HUES6 (cell line): ENCODE data around the gene DGKD.

Experiments
- H3K27ac ChIP-seq: 2 replicates; pipeline ENCODE4 v1.7.0; 2013; ENCODE audit warnings: low read depth, mild to moderate bottlenecking, low read length, inconsistent platforms
- H3K27me3 ChIP-seq: 2 replicates; pipeline ENCODE4 v1.6.1; 2013; ENCODE audit warnings: low read length; ENCODE audit not compliant: control insufficient read depth, insufficient read depth
- H3K36me3 ChIP-seq: 2 replicates; pipeline ENCODE4 v1.6.1; 2013; ENCODE audit warnings: low read length; ENCODE audit not compliant: control insufficient read depth, insufficient read depth
- H3K4me1 ChIP-seq: 2 replicates; pipeline ENCODE4 v1.6.1; 2013; ENCODE audit warnings: low read length; ENCODE audit not compliant: control insufficient read depth, insufficient read depth
- H3K4me3 ChIP-seq: 2 replicates; pipeline ENCODE4 v1.5.1; 2013; ENCODE audit warnings: low read depth, low read length
- H3K9ac ChIP-seq: one replicate; pipeline ENCODE4 v1.6.1; 2013; ENCODE audit warnings: mild to moderate bottlenecking, low read length
- H3K9me3 ChIP-seq: 2 replicates; pipeline ENCODE4 v1.6.1; 2013; ENCODE audit warnings: low read depth, low read length; ENCODE audit not compliant: control insufficient read depth, insufficient read depth

The DGKD gene

DNA sequence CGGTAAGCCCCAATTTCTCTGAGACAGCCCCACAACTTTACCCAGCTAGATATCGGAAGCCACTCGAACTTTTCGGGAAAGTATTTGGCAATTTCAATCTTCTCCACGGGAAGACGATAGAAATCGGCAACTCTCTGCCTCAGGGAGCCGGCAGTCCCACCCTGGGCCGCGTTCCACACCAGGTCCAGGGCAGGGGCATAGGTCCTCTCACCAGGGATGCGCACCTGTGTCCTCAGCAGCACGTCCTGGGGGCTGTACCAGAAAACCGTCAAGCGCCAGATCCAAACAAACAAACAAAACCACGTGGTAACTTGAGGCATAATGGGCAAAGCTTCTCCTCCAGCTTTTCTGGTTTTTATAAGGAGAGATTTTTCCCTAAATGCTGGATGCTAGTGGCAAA, 131.4 kb downstream of the DGKD start:
- no peak overlapping the region for H3K27ac ChIP-seq
- H3K4me1 ChIP-seq = no peaks in the 10 kb centered on the region
- peaks cover 27% of the 10 kb centered on the region for H3K36me3 ChIP-seq
- no peak overlapping the region for H3K4me3 ChIP-seq
- H3K9ac ChIP-seq = no peak overlapping the region
- peaks cover 16% of the 10 kb centered on the region for H3K9me3 ChIP-seq
- H3K27me3 ChIP-seq = no peaks in the 10 kb centered on the region

DNA sequence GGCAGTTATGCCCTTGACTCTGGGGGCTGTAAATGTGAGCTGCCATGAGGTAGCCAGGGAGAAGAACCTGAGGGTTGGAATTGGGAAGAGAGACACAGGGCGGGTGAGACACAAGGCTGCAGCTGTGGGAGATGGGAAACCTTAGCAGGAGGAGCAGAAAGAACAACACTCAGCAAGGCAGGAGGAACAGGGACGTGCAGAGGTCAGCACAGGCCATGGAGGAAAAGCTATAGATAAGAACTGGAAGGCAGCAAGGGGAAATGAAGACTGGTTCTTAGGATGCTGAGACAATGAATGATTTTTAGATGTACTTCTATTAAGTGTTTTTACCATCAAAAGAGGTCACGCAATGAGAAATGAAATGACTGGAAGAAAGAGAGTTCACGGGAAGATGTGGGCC, 132.1 kb downstream of the DGKD start:
- no peaks in the 10 kb centered on the region for H3K27me3 ChIP-seq
- no peak overlapping the region for H3K4me3 ChIP-seq
- H3K4me1 ChIP-seq = no peaks in the 10 kb centered on the region
- peaks cover 27% of the 10 kb centered on the region for H3K36me3 ChIP-seq
- no peak overlapping the region for H3K9ac ChIP-seq
- peaks cover 16% of the 10 kb centered on the region for H3K9me3 ChIP-seq
- no peak overlapping the region for H3K27ac ChIP-seq

DNA sequence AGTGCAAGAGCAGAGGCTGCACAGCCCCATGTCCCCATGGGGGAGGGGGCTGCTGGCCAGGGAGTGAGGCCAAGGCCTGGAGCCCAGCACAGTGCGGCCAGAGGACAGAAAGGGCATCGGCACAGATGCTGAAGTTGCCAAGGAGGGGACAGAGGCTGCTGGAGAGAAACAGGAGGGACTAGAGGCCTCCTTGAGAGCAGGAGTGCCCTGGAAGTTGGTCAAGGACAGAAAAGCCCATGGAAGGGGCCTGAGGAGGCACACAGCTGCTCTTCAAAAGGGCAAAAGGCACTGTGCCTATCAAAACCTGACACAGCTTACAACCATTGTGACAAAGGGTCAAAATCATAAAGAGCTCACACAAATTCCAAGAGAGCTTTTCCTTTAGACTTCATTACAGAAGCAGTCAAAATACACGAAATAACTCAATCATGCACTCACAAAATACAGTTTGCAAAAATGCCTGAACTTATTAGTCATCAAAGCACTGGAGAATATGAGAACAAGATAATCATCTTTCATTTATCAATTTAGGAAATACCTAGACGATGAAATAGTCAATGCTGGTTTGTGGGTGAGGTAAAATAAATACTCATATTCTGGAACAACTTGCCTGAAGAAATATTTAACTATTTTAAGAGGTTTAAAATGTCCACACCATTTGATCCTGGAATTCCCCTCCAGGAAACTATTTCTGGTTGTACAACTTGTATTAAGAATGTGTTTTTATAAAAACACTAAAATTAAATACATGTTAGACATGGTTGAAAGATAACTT, 132.7 kb downstream of the DGKD start:
- Histone ChIP-seq H3K9me3 (peaks cover 16% of the 10 kb centered on the region), H3K4me1 (no peaks in the 10 kb centered on the region), H3K27ac (no peak overlapping the region), H3K27me3 (no peaks in the 10 kb centered on the region), H3K4me3 (no peak overlapping the region), H3K9ac (no peak overlapping the region), H3K36me3 (peaks cover 28% of the 10 kb centered on the region)

DNA sequence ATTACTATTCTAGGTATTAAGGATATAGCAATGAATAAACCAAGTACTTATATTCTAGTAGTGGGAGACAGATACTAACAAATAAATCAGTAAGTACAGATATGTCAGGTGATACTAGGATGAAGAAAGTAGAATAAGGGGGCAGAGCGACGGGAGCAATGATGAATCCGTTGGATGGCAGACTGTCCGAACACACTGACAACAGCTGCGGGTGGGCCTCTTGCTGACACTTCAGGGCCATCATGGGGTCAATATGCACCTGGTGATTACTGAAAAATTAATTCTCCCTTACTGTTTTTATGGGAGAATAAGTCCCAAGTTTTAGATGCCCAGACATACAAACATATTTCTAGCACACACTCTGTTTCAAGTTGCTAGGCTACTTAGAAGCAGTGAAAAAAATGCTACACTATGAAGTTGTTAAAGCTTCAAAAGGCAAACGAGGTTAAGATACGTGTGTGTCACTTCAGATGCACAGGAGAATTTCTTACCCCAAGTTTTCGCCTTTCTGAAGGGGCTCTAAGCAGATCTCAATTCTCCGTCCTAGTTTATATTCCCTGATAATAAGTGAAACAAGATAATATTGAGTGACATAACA, 133.6 kb downstream of the DGKD start:
- H3K9ac ChIP-seq = no peak overlapping the region
- H3K27ac ChIP-seq = no peak overlapping the region
- H3K36me3 ChIP-seq = peaks cover 24% of the 10 kb centered on the region
- no peaks in the 10 kb centered on the region for H3K27me3 ChIP-seq
- no peak overlapping the region for H3K4me3 ChIP-seq
- peaks cover 12% of the 10 kb centered on the region for H3K9me3 ChIP-seq
- H3K4me1 ChIP-seq = no peaks in the 10 kb centered on the region

DNA sequence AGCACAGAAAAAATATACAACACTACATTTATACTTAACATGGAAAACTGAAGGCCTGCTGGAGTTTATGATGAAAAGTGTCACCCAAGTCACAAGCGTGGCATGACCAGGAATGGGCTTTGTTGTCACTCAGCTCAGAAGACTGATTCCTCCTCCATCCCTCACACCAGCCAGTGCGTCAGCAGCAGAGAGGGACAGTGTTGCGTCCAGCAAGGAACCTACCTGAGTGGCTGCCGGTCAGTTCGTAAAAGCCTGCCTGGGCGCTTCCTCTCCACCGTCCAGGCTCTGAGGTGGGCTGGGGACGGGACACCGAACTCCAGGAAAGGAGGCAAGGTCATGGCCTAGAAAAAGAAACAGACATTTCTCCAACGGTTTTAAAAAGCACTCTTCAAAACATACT, 134.8 kb downstream of the DGKD start:
- Histone ChIP-seq H3K9me3 (no peaks in the 10 kb centered on the region), H3K27ac (no peak overlapping the region), H3K27me3 (no peaks in the 10 kb centered on the region), H3K4me3 (no peak overlapping the region), H3K9ac (no peak overlapping the region), H3K36me3 (peaks cover 13% of the 10 kb centered on the region; the same call in 1 of the 2 replicates), H3K4me1 (no peaks in the 10 kb centered on the region)

DNA sequence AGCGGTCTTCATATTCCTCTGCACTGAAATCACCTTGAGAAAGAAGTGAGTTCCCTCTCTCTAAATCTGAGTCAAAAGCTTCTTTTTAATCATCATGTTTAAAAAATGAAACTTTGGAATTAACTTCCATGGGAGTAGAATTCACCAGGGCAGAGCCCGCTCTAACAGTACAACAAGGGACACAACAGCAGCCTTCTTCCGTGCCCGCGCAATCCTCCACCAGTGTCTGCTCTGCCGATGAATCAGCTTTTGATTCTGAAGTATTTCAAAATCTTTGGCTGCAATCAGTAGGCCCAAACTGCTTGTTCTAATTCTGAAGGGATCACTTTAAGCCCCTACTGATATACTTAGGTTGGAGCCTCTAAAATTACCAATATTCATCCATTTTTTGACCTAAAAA, 135.4 kb downstream of the DGKD start:
- Histone ChIP-seq H3K36me3 (peaks cover 13% of the 10 kb centered on the region; the same call in 1 of the 2 replicates), H3K4me3 (no peak overlapping the region), H3K27me3 (no peaks in the 10 kb centered on the region), H3K4me1 (no peaks in the 10 kb centered on the region), H3K9me3 (no peaks in the 10 kb centered on the region), H3K27ac (no peak overlapping the region), H3K9ac (no peak overlapping the region)

DNA sequence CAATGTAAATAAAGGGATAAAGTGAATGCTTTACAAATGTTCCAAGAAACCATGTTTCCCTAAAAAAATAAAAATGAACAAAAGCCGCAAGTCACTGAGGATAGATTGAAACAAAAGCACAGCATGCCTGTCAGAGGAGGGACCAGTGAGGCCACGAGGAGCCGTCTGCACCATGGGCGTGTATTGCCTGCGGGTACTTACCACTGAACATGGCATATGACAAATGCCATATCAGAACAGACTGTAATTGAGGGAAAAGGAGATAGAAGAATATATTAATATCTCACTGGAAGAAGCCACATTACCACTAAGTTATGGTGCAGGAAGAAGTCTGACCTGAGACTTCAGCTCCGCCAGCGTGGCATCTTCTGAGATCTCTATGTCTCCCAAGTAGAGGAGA, 136.5 kb downstream of the DGKD start:
- Histone ChIP-seq H3K9me3 (no peaks in the 10 kb centered on the region), H3K36me3 (peaks cover 3% of the 10 kb centered on the region), H3K4me3 (no peak overlapping the region), H3K9ac (no peak overlapping the region), H3K27ac (no peak overlapping the region), H3K4me1 (no peaks in the 10 kb centered on the region), H3K27me3 (no peaks in the 10 kb centered on the region)

DNA sequence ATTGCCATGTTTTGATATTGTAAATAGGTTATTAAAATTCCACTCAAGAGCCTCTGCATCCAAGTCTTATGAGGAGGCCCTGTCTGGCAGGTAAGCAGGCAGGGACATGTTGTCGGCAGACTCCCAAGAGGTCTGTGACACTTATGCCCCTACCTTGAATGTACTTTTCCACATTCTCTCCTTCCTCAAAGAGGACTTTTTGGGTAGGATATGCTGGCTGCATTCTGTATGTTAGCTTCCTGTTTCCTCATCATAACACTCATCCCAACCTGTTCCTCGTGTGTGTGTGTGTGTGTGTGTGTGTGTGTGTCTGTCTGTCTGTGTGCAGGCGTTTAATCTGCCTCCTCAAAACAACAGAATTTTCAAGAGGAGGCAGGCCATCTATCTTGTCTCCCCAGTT, 137.0 kb downstream of the DGKD start:
- peaks cover 3% of the 10 kb centered on the region for H3K36me3 ChIP-seq

DNA sequence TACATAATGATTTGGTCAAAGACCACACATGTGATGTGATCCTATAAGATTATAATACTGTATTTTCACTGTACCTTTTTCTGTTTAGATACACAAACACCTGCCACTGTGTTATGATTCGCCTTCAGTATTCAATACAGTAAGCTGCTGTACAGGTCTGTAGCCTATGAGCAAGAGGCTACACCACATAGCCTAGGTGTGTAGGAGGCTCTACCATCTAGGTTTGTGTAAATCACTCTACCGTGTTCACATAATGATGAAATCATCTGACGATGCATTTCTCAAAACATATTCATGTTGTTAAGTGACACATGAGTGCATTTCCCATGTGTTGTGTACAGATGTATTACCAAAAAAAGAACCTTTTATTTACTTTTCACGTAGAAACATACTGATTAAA, 137.8 kb downstream of the DGKD start:
- Histone ChIP-seq H3K9me3 (no peaks in the 10 kb centered on the region), H3K4me3 (no peak overlapping the region), H3K9ac (no peak overlapping the region), H3K27ac (no peak overlapping the region), H3K4me1 (no peaks in the 10 kb centered on the region), H3K27me3 (no peaks in the 10 kb centered on the region), H3K36me3 (peaks cover 3% of the 10 kb centered on the region)

More for the DNA sequence above, 137.0 kb downstream of the DGKD start:
- Histone ChIP-seq H3K4me1 (no peaks in the 10 kb centered on the region), H3K27ac (no peak overlapping the region), H3K4me3 (no peak overlapping the region), H3K9me3 (no peaks in the 10 kb centered on the region), H3K9ac (no peak overlapping the region), H3K27me3 (no peaks in the 10 kb centered on the region)

DNA sequence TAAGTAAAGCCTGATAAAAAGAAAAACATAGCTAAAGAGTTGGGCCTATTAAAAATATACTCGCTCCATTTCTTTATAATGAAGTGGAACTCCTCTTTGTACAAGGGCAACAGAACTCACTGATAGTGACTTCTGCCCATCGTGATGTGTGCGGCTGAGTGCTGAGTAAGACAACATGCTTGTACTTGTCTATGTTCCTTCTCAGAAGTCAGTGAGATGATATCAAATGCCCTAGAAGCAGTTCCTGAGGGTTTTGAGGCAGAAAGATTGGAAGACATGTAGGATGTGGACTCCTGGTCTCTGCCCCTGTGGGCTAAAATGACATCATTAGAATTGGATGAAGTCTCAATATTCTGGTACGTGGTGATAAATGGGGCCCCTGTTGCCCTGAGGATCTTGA, 138.5 kb downstream of the DGKD start:
- Histone ChIP-seq H3K27me3 (no peaks in the 10 kb centered on the region), H3K27ac (no peak overlapping the region), H3K4me3 (no peak overlapping the region), H3K4me1 (no peaks in the 10 kb centered on the region), H3K36me3 (peaks cover 3% of the 10 kb centered on the region), H3K9me3 (no peaks in the 10 kb centered on the region), H3K9ac (no peak overlapping the region)
